ENCODE data around the gene AIP. TPM values are rescaled to one million over a fixed set of nuclear protein-coding genes. Genes with fewer than 3 reads are reported as not detected.

Gene AIP
- total RNA-seq, 6 donors from 2014 or later, result 51.1 to 101 (median 75.3) TPM

- 0% methylated on average over 2 of the region's 58 CpGs; no CpG with 5 or more reads in 1 of the 2 donors for WGBS, 2 donors
- Histone ChIP-seq H3K27ac (peak within 1 kb of the TSS; percentile 91 to 98 (median 96)), H3K27me3 (no peaks in the 10 kb centered on the region), H3K36me3 (peaks cover 0 to 19% (median 12%) of the 10 kb centered on the region in 4 donors), H3K9me3 (no peaks in the 10 kb centered on the region), H3K4me1 (peaks cover 35 to 53% (median 43%) of the 10 kb centered on the region in 4 donors), H3K4me3 (peak within 1 kb of the TSS; percentile 49 to 96 (median 80))
- DNase-seq, result peak; percentile 86 to 97
- TF ChIP-seq POLR2A (IDR thresholded peaks at IDR 0.05), result peak in 2 of 4 donors; percentile 69 to 82
- TF ChIP-seq POLR2AphosphoS5 (IDR thresholded peaks at IDR 0.05), result peak in 1 of 2 donors; percentile 69
- TF ChIP-seq CTCF (IDR thresholded peaks at IDR 0.05), result no peak
- peak in 1 of 2 donors; percentile 68 for ATAC-seq (ENCODE audit: low FRiP score in 2 of 2)
Measured at GRCh38 chr11:67504950-67505581, 22.2 kb downstream of the AIP start, which contains the start of gene PITPNM1. PITPNM1 (minus strand) TSS chr11:67505363; CDS start chr11:67504180, 1,183 bp downstream.

DNA sequence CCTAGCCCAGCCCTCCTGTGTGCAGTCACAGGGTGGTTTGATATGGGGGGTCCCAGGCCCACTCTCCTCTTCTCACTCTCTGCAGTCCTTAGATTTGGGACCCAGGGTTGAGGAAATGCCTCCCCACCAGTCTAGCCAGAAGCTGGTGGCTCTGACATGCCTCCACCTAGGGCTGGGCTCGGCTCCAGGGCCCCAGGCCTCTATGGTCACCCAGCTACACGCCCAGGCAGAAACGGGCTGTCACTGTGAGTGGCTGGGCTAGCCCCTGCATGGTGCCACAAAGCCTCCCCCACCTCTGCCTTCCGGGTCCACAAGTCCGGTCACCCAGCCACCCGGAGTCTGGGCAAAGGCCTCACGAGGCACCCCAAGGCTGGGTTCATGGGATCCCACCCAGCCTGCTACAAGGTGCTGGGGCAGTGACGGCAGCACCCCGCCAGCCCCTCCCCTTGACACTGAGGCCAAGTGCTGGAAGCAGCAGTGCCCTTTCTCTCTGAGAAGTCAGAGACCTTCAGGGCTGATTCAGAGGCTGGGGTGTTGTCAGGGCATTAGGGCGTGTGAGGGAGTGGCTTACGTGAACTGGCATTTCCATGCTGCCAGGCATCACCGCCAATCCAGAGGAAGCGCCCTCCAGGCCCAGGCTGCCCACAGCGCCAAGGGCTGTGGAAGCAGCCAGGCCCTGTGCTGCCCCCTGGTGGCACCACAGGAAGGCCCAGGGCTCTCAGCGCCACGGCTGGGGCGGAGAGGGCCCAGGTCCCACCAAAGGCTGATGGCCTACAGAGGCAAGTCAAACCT lies 23.0 kb downstream of the AIP start:
- H3K27me3 ChIP-seq, result no peaks in the 10 kb centered on the region
- H3K9me3 ChIP-seq, result no peaks in the 10 kb centered on the region
- peak overlapping the region; percentile 49 to 96 (median 80) for H3K4me3 ChIP-seq
- H3K4me1 ChIP-seq, result peaks cover 35 to 53% (median 43%) of the 10 kb centered on the region in 4 donors
- ATAC-seq (ENCODE audit: low FRiP score in 2 of 2) (peak; percentile 76 to 90), DNase-seq (peak; percentile 93 to 98)
- WGBS, 2 donors, result 3 to 10% methylated on average over 6 to 13 of the region's 17 CpGs
- H3K36me3 ChIP-seq, result peaks cover 0 to 16% (median 10%) of the 10 kb centered on the region in 4 donors
- peak overlapping the region; percentile 91 to 98 (median 96) for H3K27ac ChIP-seq
- peak; percentile 98 to 99 (median 99) for TF ChIP-seq CTCF (IDR thresholded peaks at IDR 0.05)
- no peak for TF ChIP-seq EP300 (IDR thresholded peaks at IDR 0.05)
- peak in 2 of 4 donors; percentile 28 to 76 for TF ChIP-seq POLR2A (IDR thresholded peaks at IDR 0.05)
- TF ChIP-seq POLR2AphosphoS5 (IDR thresholded peaks at IDR 0.05), result peak; percentile 80 to 84

GRCh38 chr11:67506426-67507051 lies 23.7 kb downstream of the AIP start:
- WGBS, 2 donors, result 82 to 90% methylated on average over 15 to 16 of the region's 16 CpGs
- H3K4me1 ChIP-seq, result peaks cover 35 to 53% (median 43%) of the 10 kb centered on the region in 4 donors
- no peaks in the 10 kb centered on the region for H3K27me3 ChIP-seq
- peak overlapping the region in 2 of 4 donors; percentile 75 to 96 for H3K4me3 ChIP-seq
- peak in 1 of 6 experiments; percentile 37 for TF ChIP-seq CTCF (IDR thresholded peaks at IDR 0.05)
- no peak for TF ChIP-seq POLR2AphosphoS5 (IDR thresholded peaks at IDR 0.05)
- TF ChIP-seq EP300 (IDR thresholded peaks at IDR 0.05), result no peak
- peak overlapping the region; percentile 95 to 99 (median 98) for H3K27ac ChIP-seq
- ATAC-seq (ENCODE audit: low FRiP score in 2 of 2) (no peak), DNase-seq (no peak)
- no peaks in the 10 kb centered on the region for H3K9me3 ChIP-seq
- peaks cover 0 to 15% (median 10%) of the 10 kb centered on the region in 4 donors for H3K36me3 ChIP-seq

GRCh38 chr11:67507242-67507863 lies 24.5 kb downstream of the AIP start:
- Histone ChIP-seq H3K27me3 (no peaks in the 10 kb centered on the region), H3K27ac (peak overlapping the region; percentile 95 to 99 (median 98)), H3K36me3 (peaks cover 0 to 7% (median 5%) of the 10 kb centered on the region in 4 donors), H3K4me3 (peak overlapping the region; percentile 69 to 96 (median 73)), H3K4me1 (peaks cover 35 to 53% (median 43%) of the 10 kb centered on the region in 4 donors), H3K9me3 (no peaks in the 10 kb centered on the region)
- TF ChIP-seq POLR2A (IDR thresholded peaks at IDR 0.05), result peak in 1 of 4 donors; percentile 10
- TF ChIP-seq POLR2AphosphoS5 (IDR thresholded peaks at IDR 0.05), result no peak
- TF ChIP-seq EP300 (IDR thresholded peaks at IDR 0.05), result no peak
- no peak for TF ChIP-seq CTCF (IDR thresholded peaks at IDR 0.05)
- ATAC-seq (ENCODE audit: low FRiP score in 2 of 2) (no peak), DNase-seq (peak in 1 of 2 donors; percentile 93)
- 29 to 38% methylated on average over 16 to 33 of the region's 33 CpGs for WGBS, 2 donors
